Transverse colon (tissue), 3 donors: ENCODE measurements around the gene LDLRAP1.

Source experiments
- POLR2A ChIP-seq: fragments of 450-650 bp; IDR thresholded peaks from one replicate; pipeline ENCODE4 v1.6.1; 2016; ENCODE audit warnings: antibody characterized with exemption, mild to moderate bottlenecking, moderate library complexity
- POLR2AphosphoS5 ChIP-seq, 3 donors: sonication (generic); formaldehyde crosslinking; IDR thresholded peaks; one replicate each; pipeline ENCODE4 v1.6.1; 2016; ENCODE audit warnings: antibody characterized with exemption in 3 of 3

DNA sequence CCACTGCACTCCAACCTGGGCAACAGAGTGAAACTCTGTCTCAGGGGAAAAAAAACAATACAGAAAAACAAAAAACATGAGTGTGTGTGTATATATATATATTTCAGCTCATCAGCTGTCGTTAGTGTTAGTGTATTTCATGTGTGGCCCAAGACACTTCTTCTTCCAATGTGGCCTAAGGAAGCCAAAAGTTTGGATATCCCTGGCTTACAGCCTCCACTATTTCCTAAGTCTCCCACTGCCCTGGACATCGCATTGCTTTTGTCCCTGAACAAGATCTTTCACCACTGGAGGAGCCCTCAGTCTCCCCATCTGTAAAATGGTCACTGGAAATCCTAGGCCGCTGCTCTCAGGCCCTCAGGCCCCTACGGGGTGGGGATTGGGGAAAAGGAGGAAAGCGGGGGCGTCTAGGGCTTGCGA is 391 bp upstream of the LDLRAP1 start:
- TF ChIP-seq POLR2A = no peak
- TF ChIP-seq POLR2AphosphoS5 (IDR thresholded peaks at IDR 0.05) = no peak
